DOHH2 (cell line): ENCODE results near the gene CLK4.

Experiments used
- H3F3A ChIP-seq: fragments of 200-600 bp; sonication (generic), shearing (Covaris generic); 2 replicates; pipeline ENCODE4 v1.6.0; 2016; ENCODE audit warnings: antibody characterized with exemption, mild to moderate bottlenecking; ENCODE audit not compliant: control insufficient read depth, insufficient read depth
- H3K27ac ChIP-seq: fragments of 200-600 bp; sonication (generic); 2 replicates; pipeline ENCODE4 v1.5.1; 2014; ENCODE audit warnings: low read depth, mild to moderate bottlenecking, low read length, moderate library complexity
- H3K27me3 ChIP-seq: fragments of 200-600 bp; sonication (generic); 2 replicates; pipeline ENCODE4 v1.6.1; 2014; ENCODE audit warnings: mild to moderate bottlenecking, low read length, mixed read lengths; ENCODE audit not compliant: control insufficient read depth
- H3K36me3 ChIP-seq: fragments of 200-600 bp; sonication (generic); 2 replicates; pipeline ENCODE4 v1.6.1; 2014; ENCODE audit warnings: mild to moderate bottlenecking, low read length, moderate library complexity, mixed read lengths; ENCODE audit not compliant: control insufficient read depth
- H3K4me1 ChIP-seq: fragments of 200-600 bp; sonication (generic); 2 replicates; pipeline ENCODE4 v1.6.1; 2014; ENCODE audit warnings: mild to moderate bottlenecking, low read length, mixed read lengths; ENCODE audit not compliant: control insufficient read depth
- H3K4me2 ChIP-seq: fragments of 200-600 bp; sonication (generic); 2 replicates; pipeline ENCODE4 v1.6.0; 2014; ENCODE audit warnings: mild to moderate bottlenecking, low read length, moderate library complexity
- H3K4me3 ChIP-seq: fragments of 200-600 bp; sonication (generic); 2 replicates; pipeline ENCODE4 v1.5.1; 2014; ENCODE audit warnings: mild to moderate bottlenecking, low read length, mixed read lengths
- H3K79me2 ChIP-seq: fragments of 200-600 bp; sonication (generic); 2 replicates; pipeline ENCODE4 v1.6.1; 2014; ENCODE audit warnings: mild to moderate bottlenecking, low read length, mixed read lengths; ENCODE audit not compliant: control insufficient read depth
- H3K9me2 ChIP-seq: fragments of 200-600 bp; sonication (generic); replicated peaks from 2 replicates; pipeline ENCODE4 v1.6.1; 2014; ENCODE audit warnings: mild to moderate bottlenecking, low read length, mixed read lengths; ENCODE audit not compliant: control insufficient read depth
- H3K9me3 ChIP-seq: fragments of 200-600 bp; sonication (generic); 2 replicates; pipeline ENCODE4 v1.6.1; 2014; ENCODE audit warnings: antibody characterized with exemption, low read length, mixed read lengths; ENCODE audit not compliant: control insufficient read depth, insufficient read depth
- H4K20me1 ChIP-seq: fragments of 200-600 bp; sonication (generic); 2 replicates; pipeline ENCODE4 v1.6.0; 2014; ENCODE audit warnings: low read depth, mild to moderate bottlenecking, antibody characterized with exemption, low read length, moderate library complexity; ENCODE audit not compliant: control insufficient read depth, insufficient read depth
- CTCF ChIP-seq: fragments of 200-600 bp; sonication (generic); IDR thresholded peaks from one replicate; pipeline ENCODE4 v1.5.1; 2014; ENCODE audit warnings: antibody characterized with exemption, mild to moderate bottlenecking, low read depth, low read length; ENCODE audit not compliant: poor library complexity, severe bottlenecking
- EZH2phosphoT487 ChIP-seq: fragments of 200-600 bp; sonication (generic); IDR thresholded peaks from 2 replicates; pipeline ENCODE4 v1.6.1; 2017; ENCODE audit warnings: borderline replicate concordance, mild to moderate bottlenecking, antibody characterized with exemption, low read length, moderate library complexity, mixed read lengths

Gene CLK4

GRCh38 chr5:178667101-178667500, 40.3 kb upstream of the CLK4 start:
- H3K36me3 ChIP-seq: no peaks in the 10 kb centered on the region
- H3K9me3 ChIP-seq: no peaks in the 10 kb centered on the region
- 0 out of 2 replicates have a peak, but pooled peaks cover 2% of the 10 kb centered on the region for H3K27me3 ChIP-seq
- no peak overlapping the region for H3K4me2 ChIP-seq
- no peak overlapping the region for H3K27ac ChIP-seq
- H3K79me2 ChIP-seq: no peaks in the 10 kb centered on the region
- H3K9me2 ChIP-seq: no peaks in the 10 kb centered on the region
- H3K4me1 ChIP-seq: no peaks in the 10 kb centered on the region
- H3K4me3 ChIP-seq: no peak overlapping the region
- no peaks in the 10 kb centered on the region for H3F3A ChIP-seq
- no peaks in the 10 kb centered on the region for H4K20me1 ChIP-seq
- TF ChIP-seq CTCF (no peak), EZH2phosphoT487 (no peak)

- Histone ChIP-seq H3K9me2 (no peaks in the 10 kb centered on the region), H3K27ac (no peak overlapping the region), H3F3A (no peaks in the 10 kb centered on the region), H3K9me3 (no peaks in the 10 kb centered on the region), H3K36me3 (no peaks in the 10 kb centered on the region), H3K4me1 (no peaks in the 10 kb centered on the region), H3K4me3 (no peak overlapping the region), H3K4me2 (no peak overlapping the region), H3K79me2 (no peaks in the 10 kb centered on the region), H4K20me1 (no peaks in the 10 kb centered on the region), H3K27me3 (no peaks in the 10 kb centered on the region)
- TF ChIP-seq EZH2phosphoT487 (no peak), CTCF (no peak)
Measured at GRCh38 chr5:178664141-178664540, 37.3 kb upstream of the CLK4 start.

GRCh38 chr5:178662541-178662860, 35.7 kb upstream of the CLK4 start:
- no peaks in the 10 kb centered on the region for H3K9me3 ChIP-seq
- H3K27me3 ChIP-seq: no peaks in the 10 kb centered on the region

More at GRCh38 chr5:178662541-178662860, 35.7 kb upstream of the CLK4 start:
- H3K27ac ChIP-seq: no peak overlapping the region
- no peaks in the 10 kb centered on the region for H4K20me1 ChIP-seq
- no peaks in the 10 kb centered on the region for H3K4me1 ChIP-seq
- H3K4me3 ChIP-seq: no peak overlapping the region
- no peaks in the 10 kb centered on the region for H3K9me2 ChIP-seq
- no peaks in the 10 kb centered on the region for H3K79me2 ChIP-seq
- no peak overlapping the region for H3K4me2 ChIP-seq
- no peaks in the 10 kb centered on the region for H3K36me3 ChIP-seq
- TF ChIP-seq CTCF (no peak), EZH2phosphoT487 (no peak)
- no peaks in the 10 kb centered on the region for H3F3A ChIP-seq
